NCI-H748 treated with DMSO at 0.1 percent for 48 hours (cell line): ENCODE measurements around the gene PSMF1.

Experiments used
- DNase-seq: peaks from one replicate; lab custom pipeline; 2025; lab: John Stamatoyannopoulos, UW

Gene PSMF1

GRCh38 chr20:1164871-1165270 lies 46.5 kb downstream of the PSMF1 start:
- DNase-seq = no peak

GRCh38 chr20:1165521-1165920 lies 47.1 kb downstream of the PSMF1 start:
- DNase-seq = no peak

GRCh38 chr20:1165941-1166340 lies 47.5 kb downstream of the PSMF1 start:
- no peak for DNase-seq

DNA sequence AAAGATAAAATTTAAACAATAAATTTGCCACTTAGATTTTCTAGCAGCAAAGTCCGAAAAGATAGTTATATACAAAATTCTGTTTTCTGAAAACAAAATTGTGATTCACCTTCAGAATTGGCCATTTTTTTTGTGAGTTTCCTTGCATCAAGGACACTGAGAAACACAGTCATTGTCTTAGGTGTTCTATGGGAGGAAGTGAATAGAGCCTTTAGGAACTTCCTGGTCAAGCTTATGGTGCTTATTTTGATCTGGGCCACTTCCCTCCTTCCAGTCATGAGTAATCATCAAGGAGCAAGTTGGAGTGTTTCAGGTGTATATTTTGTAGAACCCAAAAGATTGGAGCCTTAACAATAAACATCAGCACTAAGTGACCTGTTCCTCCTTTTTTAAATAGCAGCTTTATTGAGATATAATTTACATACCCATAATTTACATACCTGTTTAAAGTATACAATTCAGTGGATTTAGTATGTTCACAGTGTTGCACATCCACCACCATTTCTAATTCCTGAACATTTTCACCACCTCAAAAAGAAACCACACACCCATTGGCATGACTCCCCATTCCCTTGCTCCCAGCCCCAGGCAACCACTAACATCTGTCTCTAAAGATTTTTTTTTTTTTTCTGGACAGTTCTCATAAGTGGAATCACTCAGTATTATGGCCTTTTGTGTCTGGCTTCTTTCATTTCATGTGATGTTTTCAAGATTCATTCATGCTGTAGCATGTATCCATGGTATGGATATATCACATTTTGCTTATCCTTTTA lies 48.7 kb downstream of the PSMF1 start:
- DNase-seq = no peak

DNA sequence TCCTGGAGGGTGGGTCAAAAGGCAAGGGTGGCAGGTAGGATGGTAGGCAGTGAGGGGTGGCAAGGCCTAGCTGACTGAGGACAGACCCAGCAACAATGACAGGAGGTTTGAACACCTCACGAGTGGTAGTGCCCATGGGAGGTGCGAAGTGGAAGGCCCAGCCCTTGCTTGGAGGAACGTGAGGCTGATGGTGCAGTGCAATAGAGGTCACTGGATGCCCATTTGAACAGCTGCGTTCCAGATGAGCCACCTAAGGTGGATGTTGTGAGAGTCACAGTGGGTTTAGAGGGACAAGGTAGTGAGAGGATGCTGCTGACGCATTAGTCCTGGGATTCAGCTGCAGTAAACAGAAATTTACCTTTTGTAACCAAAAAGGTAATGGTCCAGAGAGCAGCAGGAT lies 50.8 kb downstream of the PSMF1 start:
- DNase-seq = no peak

DNA sequence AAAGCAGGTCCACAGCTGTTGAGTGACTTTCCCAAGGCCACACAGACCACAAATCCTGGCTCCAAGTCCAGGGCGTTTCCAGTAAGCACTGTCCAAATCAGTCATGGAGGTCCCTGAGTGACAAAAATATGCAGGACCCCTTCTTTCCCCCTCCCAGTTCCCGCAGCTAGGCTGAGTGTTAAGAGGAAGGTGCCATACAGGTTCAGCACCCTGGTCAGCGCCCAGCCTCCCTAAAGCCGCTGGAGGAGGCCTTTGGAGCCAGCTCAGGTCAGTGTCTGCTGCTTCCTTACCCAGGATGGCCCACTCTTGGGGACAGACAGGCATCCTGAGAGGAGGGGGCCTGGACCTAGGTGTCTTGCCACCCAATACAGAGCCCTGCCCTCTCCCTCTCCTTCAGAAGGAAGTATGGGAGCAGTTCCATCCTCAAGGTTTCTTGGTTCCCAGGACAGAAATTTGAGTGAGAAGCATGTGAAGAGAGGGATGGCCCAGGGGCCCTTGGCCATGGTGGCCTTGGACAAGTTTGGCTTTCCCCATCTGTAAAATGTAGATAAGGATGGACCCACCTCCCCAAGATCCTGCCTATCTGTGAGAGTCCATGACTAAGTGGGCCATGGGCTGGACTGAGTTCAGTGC lies 53.2 kb downstream of the PSMF1 start:
- DNase-seq = no peak

GRCh38 chr20:1173698-1174097 lies 55.3 kb downstream of the PSMF1 start:
- DNase-seq = no peak

DNA sequence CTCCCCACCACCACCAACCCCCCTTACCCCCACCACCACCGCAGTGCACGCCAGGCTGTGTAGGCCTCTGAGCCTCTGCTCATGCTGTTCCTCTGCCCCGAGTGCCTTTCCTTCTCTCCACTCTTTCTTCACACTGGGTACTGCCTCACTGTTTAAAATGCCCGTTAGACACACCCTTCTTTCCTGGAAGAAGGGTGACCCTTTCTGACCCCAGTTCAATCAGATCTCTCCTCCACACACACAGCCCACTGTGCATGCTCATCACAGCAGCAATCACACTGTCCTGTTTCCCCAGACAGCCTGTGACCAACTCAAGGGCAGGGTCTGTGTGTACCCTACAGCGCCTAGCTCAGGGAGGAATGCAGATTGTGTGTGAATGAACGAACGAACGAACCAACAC lies 56.4 kb downstream of the PSMF1 start:
- no peak for DNase-seq

- no peak for DNase-seq
These were observed 59.3 kb downstream of the PSMF1 start for GRCh38 chr20:1177680-1178079.

- no peak for DNase-seq
These were observed 59.7 kb downstream of the PSMF1 start for GRCh38 chr20:1178103-1178502.

DNA sequence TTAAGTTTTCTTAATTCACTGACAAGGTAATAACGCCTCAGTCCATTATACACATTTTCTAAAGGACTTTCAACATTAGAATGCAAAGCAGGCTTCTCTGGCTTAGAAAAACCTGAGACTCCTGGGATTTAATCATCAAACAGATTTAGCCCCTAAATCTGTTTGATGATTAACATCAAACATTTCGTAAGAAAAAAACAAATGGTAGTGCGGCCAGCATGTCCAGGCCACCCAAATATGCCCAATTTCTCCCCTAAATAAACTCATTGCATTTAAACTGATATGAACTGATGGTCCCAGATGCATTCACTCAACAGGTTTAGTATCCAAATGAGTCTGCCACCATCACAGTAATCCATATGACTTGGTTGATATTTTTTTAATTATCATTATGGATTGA lies 60.2 kb downstream of the PSMF1 start:
- DNase-seq = no peak

GRCh38 chr20:1180949-1181348 lies 62.5 kb downstream of the PSMF1 start:
- DNase-seq = no peak

DNA sequence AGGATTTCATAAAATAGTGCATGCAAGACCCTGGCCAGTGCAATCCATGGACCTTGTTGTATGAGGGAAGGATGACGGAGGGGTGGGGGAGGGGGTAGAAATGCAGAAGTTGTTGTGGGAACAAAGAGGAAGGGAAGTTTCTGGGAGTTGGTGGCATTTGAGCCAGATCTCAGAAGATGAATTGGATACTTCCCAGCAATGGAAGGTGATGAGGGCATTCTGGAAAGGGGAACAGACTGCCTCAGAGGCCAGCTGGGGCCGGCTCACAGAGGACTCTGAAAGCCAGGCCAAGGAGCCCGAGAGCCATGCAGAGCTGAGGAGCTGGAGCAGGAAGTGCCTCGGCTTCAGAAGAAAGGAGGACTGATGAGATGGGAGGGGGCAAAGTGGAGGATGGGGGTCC lies 63.7 kb downstream of the PSMF1 start:
- DNase-seq = no peak

GRCh38 chr20:1183153-1183552 lies 64.8 kb downstream of the PSMF1 start:
- no peak for DNase-seq

GRCh38 chr20:1184260-1184637 lies 65.8 kb downstream of the PSMF1 start:
- no peak for DNase-seq

- no peak for DNase-seq
These were observed 66.4 kb downstream of the PSMF1 start, which contains the start of gene TMEM74B for GRCh38 chr20:1184638-1185315. TSS of gene TMEM74B (minus strand) at chr20:1184981. CDS start at chr20:1183801, 1,180 bp downstream.

GRCh38 chr20:1185316-1185741 lies 66.9 kb downstream of the PSMF1 start:
- DNase-seq = peak; percentile 30

- DNase-seq = peak; percentile 47
These were observed 67.5 kb downstream of the PSMF1 start for GRCh38 chr20:1185790-1186334.

- no peak for DNase-seq
These were observed 68.1 kb downstream of the PSMF1 start for GRCh38 chr20:1186367-1186991.

GRCh38 chr20:1187605-1188171 lies 69.3 kb downstream of the PSMF1 start:
- DNase-seq = no peak

DNA sequence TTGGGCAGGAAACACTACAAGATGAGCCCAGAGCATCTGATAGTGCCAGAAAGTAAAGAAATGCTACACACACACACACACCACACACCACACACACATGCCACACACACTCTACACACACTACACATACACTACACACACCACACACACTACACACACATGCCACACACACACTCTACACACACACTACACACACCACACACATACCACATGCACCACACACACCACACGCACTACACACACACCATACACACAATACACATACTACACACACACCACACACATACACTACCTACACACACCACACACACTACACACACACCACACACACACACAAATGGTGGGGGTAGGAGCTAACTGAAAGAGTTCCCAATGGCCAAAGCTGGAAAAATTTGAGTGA lies 69.9 kb downstream of the PSMF1 start:
- DNase-seq = no peak

DNA sequence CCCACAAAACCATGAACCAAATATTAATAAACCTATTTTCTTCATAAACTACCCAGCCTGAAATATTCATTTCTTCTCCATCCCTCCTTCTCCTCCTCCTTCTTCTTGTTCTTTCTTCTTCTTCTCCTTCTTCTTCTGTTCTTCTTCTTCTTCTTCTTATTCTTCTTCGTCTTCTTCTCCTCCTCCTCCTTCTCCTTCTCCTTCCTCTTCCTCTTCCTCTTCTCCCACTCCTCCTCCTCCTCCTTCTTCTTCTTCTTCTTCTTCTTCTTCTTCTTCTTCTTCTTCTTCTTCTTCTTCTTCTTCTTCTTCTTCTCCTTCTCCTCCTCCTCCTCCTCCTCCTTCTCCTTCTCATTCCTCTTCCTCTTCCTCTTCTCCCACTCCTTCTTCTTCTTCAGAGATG lies 71.4 kb downstream of the PSMF1 start:
- no peak for DNase-seq
